HepG2 (cell line): Measurements from ENCODE around the gene DOK7. TPM values are rescaled to one million over a fixed set of nuclear protein-coding genes. Genes with fewer than 3 reads are reported as not detected.

Experiments
- ATAC-seq: fragments of 200-7000 bp; cut with Tn5 transposase; 3 replicates; pipeline ENCODE4 v1.9.1; 2020; ENCODE audit warnings: mild to moderate bottlenecking, moderate library complexity
- BruUV-seq: library from RNA; stranded (reverse); fragments of 400-500 nt; replicated peaks from 2 replicates; lab custom pipeline; 2021; lab: Mats Ljungman, UMichigan
- CTCF ChIA-PET: fragments of 300-600 bp; formaldehyde crosslinking; extraction: SDS; loops from one replicate; lab custom pipeline; 2021; ENCODE audit warnings: low total read pairs, inconsistent platforms, low intra/inter-chr PET ratio; lab: Yijun Ruan, JAX
- POLR2A ChIA-PET: fragments of 350-600 bp; sonication (Branson Sonifier 250); formaldehyde crosslinking; loops from one replicate; lab custom pipeline; 2020; ENCODE audit warnings: antibody characterized with exemption, inconsistent platforms; lab: Yijun Ruan, JAX
- DNase-seq: peaks from one replicate; pipeline ENCODE4 v3.0.0-alpha.2; 2015; ENCODE audit warnings: low spot score
- FAIRE-seq: peaks from 3 replicates; lab custom pipeline; 2011; peaks lifted over from hg19 to GRCh38; lab: Jason Lieb, UNC
- H2AFZ ChIP-seq: one replicate; pipeline ENCODE4 v1.6.1; 2011; ENCODE audit warnings: low read length, inconsistent platforms
- H3K27ac ChIP-seq: fragments of 300-600 bp; 3 replicates; pipeline ENCODE4 v1.8.0; 2011; ENCODE audit warnings: mixed run types, mild to moderate bottlenecking, mixed read lengths, low read length, inconsistent platforms; ENCODE audit not compliant: insufficient read depth; ENCODE audit errors: extremely low read length
- H3K27me3 ChIP-seq, 2 experiments: fragments of 200-600 bp in 1 of 2; 2 replicates in 1 of 2; 3 replicates in 1 of 2; pipeline versions ENCODE4 v1.6.0 to v1.8.0; 2011; ENCODE audit warnings: low read length in 2 of 2, mild to moderate bottlenecking in 2 of 2, moderate library complexity in 2 of 2, inconsistent platforms in 1 of 2; ENCODE audit not compliant: insufficient read depth in 2 of 2, control insufficient read depth in 1 of 2
- H3K36me3 ChIP-seq, 2 experiments: fragments of 200-600 bp in 1 of 2; replicated peaks in 1 of 2; 2 replicates in 1 of 2; 3 replicates in 1 of 2; pipeline versions ENCODE4 v1.5.1 to v1.8.0; 2011; ENCODE audit warnings: low read length in 2 of 2, inconsistent platforms in 1 of 2; ENCODE audit not compliant: insufficient read depth in 2 of 2, control insufficient read depth in 1 of 2
- H3K4me1 ChIP-seq: 2 replicates; pipeline ENCODE4 v1.5.1; 2012; ENCODE audit warnings: low read length, inconsistent platforms; ENCODE audit not compliant: insufficient read depth
- H3K4me2 ChIP-seq: 2 replicates; pipeline ENCODE4 v1.6.0; 2011; ENCODE audit warnings: low read depth, low read length, inconsistent platforms
- H3K4me3 ChIP-seq, 3 experiments: fragments of 200-600 bp in 1 of 3; sonication (generic), shearing (Covaris generic) in 1 of 3; replicated peaks in 1 of 3; 2 replicates each; pipeline ENCODE4 v1.5.1; 2011 to 2016; ENCODE audit warnings: low read length in 3 of 3, inconsistent platforms in 2 of 3, low read depth in 2 of 3, mild to moderate bottlenecking in 2 of 3, control low read depth in 1 of 3, mixed read lengths in 1 of 3; ENCODE audit not compliant: insufficient read depth in 1 of 3
- H3K79me2 ChIP-seq: one replicate; pipeline ENCODE4 v1.6.1; 2011; ENCODE audit warnings: low read length, inconsistent platforms; ENCODE audit not compliant: insufficient read depth
- H3K9ac ChIP-seq: 2 replicates; pipeline ENCODE4 v1.6.0; 2011; ENCODE audit warnings: mild to moderate bottlenecking, low read depth, low read length, inconsistent platforms; ENCODE audit not compliant: insufficient read depth
- H3K9me3 ChIP-seq: 2 replicates; pipeline ENCODE4 v1.5.1; 2012; ENCODE audit warnings: mild to moderate bottlenecking, low read length
- H4K20me1 ChIP-seq: 2 replicates; pipeline ENCODE4 v1.6.0; 2011; ENCODE audit warnings: inconsistent platforms, mild to moderate bottlenecking, low read length, moderate library complexity; ENCODE audit not compliant: insufficient read depth
- AGO2 ChIP-seq: fragments of 200-400 bp; formaldehyde crosslinking; optimal IDR thresholded peaks from 2 replicates; pipeline ENCODE3; 2017; ENCODE audit warnings: mild to moderate bottlenecking, low read depth, low read length, moderate library complexity
- ATF3 ChIP-seq: sonication (generic); formaldehyde crosslinking; IDR thresholded peaks from 2 replicates; pipeline ENCODE4 v1.4.0; 2020; ENCODE audit warnings: missing genetic modification reagents
- EZH2 ChIP-seq: conservative IDR thresholded peaks from 2 replicates; pipeline ENCODE4 v1.6.1; 2012; ENCODE audit warnings: mild to moderate bottlenecking, low read depth, low read length, moderate library complexity
- HNRNPUL1 ChIP-seq: fragments of 200-400 bp; formaldehyde crosslinking; IDR thresholded peaks from 2 replicates; pipeline ENCODE4 v1.6.1; 2017; ENCODE audit warnings: low read depth, mild to moderate bottlenecking, low read length, moderate library complexity
- KAT2B ChIP-seq: fragments of 150-350 bp; IDR thresholded peaks from 2 replicates; pipeline ENCODE4 v1.6.1; 2014; ENCODE audit warnings: low read depth, low read length, borderline replicate concordance
- KDM1A ChIP-seq: IDR thresholded peaks from 2 replicates; pipeline ENCODE4 v1.6.1; 2016; ENCODE audit warnings: missing compliant biosample characterization
- KDM5B ChIP-seq: sonication (generic); formaldehyde crosslinking; IDR thresholded peaks from 2 replicates; pipeline ENCODE4 v1.4.0; 2020; ENCODE audit warnings: missing genetic modification reagents, mild to moderate bottlenecking, borderline replicate concordance
- MAX ChIP-seq: IDR thresholded peaks from 2 replicates; pipeline ENCODE4 v1.6.1; 2012; ENCODE audit warnings: inconsistent platforms
- SRSF4 ChIP-seq: fragments of 200-400 bp; formaldehyde crosslinking; IDR thresholded peaks from one replicate; pipeline ENCODE4 v1.6.1; 2018; ENCODE audit warnings: mild to moderate bottlenecking, low read depth, low read length, moderate library complexity; ENCODE audit not compliant: poor library complexity, severe bottlenecking
- TCF7 ChIP-seq: sonication (generic); IDR thresholded peaks from 2 replicates; pipeline ENCODE4 v1.6.1; 2016; ENCODE audit warnings: antibody characterized with exemption, low read depth
- ZFP36L2 ChIP-seq: sonication (generic); formaldehyde crosslinking; IDR thresholded peaks from 2 replicates; pipeline ENCODE4 v1.4.0; 2020; ENCODE audit warnings: missing genetic modification reagents
- ZMYM3 ChIP-seq: sonication (generic); formaldehyde crosslinking; IDR thresholded peaks from 2 replicates; pipeline ENCODE4 v1.5.1; 2020; ENCODE audit warnings: mild to moderate bottlenecking, missing genetic modification reagents
- ZNF30 ChIP-seq: sonication (generic); formaldehyde crosslinking; IDR thresholded peaks from 2 replicates; pipeline ENCODE4 v1.5.0; 2020; ENCODE audit warnings: mild to moderate bottlenecking, missing genetic modification reagents
- WGBS: methylation state at CpG from one replicate; pipeline ENCODE4 v1.1.6; 2017; ENCODE audit warnings: low lambda C conversion rate; 5-methylcytosine and 5-hydroxymethylcytosine counted together
- in situ Hi-C: cut with HindIII; loops from 2 replicates; pipeline ENCODE4 v1.10.0; 2017; ENCODE audit warnings: low pct_unique_long_range_greater_than_20kb; ENCODE audit not compliant: extremely low pct_ligation_motif_present
- intact Hi-C: fragments of 100-400 bp; cut with micrococcal nuclease; formaldehyde crosslinking; loops from one replicate; pipeline ENCODE4 v1.10.0; 2022; ENCODE audit not compliant: unreplicated experiment
- polyA plus RNA-seq, 8 experiments: library from polyadenylated mRNA; depleted of rRNA in 3 of 8; stranded (reverse) in 7 of 8; unstranded in 1 of 8; fragments of >200 nt; fragmentation: Illumina TruSeq in 4 of 8; extraction: Trizol in 4 of 8; gene quantifications; 2 replicates each; pipeline versions ENCODE4 v1.2.1 to v1.2.3, GENCODE V29; 2011 to 2016; ENCODE audit warnings: low read depth in 4 of 8, missing spikeins in 1 of 8, mixed read lengths in 1 of 8; ENCODE audit not compliant: insufficient read depth in 1 of 8
- total RNA-seq, 5 experiments: library from RNA; depleted of rRNA; stranded (reverse); fragments of >200 nt; fragmentation: Illumina TruSeq; extraction: Trizol; gene quantifications; 2 replicates each; pipeline ENCODE4 v1.2.3, GENCODE V29; 2016; ENCODE audit warnings: low read depth in 1 of 5
- TF ChIP-seq, protein P1 (sequence below): fragments of 450-650 bp; IDR thresholded peaks from 2 replicates; pipeline ENCODE4 v1.6.1; 2016
- TF ChIP-seq, protein P2 (sequence below): sonication (generic); formaldehyde crosslinking; IDR thresholded peaks from 2 replicates; pipeline ENCODE4 v1.5.0; 2020; ENCODE audit warnings: mild to moderate bottlenecking, missing genetic modification reagents
- TF ChIP-seq, protein P3 (sequence below): IDR thresholded peaks from 2 replicates; pipeline ENCODE4 v1.6.1; 2016; ENCODE audit warnings: low read depth

DOK7 gene
- total and polyA plus RNA-seq, 2 of the 13 experiments (the other 11 are each of a cell fraction or from before 2014, with no cell fraction given) = 0.03 to 0.07 TPM

DNA sequence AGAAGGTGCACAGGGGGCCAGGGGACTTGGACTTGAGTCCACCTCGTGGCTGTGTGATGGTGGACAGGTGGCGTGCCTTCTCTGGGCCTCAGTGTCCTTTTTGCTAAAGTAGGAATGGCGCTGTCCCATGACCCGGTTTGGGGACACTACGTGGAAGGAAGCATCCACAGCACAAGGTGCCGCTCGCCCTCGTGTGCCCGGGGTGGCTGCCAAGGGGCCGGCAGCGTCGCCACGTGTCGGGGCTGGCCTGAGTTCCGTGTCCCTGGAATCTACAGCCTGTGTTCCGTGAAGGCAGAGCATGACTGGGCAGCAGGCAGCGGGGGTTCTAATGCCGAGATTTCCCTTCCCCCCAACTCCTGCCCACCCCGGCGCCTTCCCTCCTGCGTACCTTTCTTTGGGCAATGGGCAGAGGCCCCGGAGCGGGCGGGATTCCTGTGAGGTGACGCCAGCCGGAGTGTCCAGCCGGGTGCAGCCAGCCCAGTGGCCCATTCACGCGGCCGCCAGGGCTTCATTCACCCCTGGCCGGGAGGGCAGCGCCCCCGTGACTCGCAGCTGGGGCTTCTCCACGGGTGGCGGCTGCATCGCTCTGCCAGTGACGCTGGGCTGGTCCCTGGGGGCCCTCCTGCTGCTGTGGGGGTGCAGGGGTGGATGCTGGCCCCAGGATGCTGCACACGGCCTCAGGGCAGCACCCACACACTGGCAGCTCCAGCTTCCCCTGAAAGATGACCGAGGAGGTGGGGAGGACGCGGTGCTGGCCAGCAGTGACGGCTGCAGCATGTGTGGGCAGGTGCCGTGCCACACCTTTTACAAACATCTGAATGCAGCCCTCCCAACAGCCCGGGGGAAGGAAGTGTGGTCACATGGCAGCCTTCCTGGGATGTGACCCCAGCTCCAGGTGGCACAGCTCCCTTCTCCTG, 21.2 kb downstream of the DOK7 start (continued):
- TF ChIP-seq KDM1A (CRISPR knock-in tag) (0 out of 2 replicates have a peak, but pooled peaks have one; percentile 38), KDM5B (CRISPR knock-in tag) (peak; percentile 21; the same call in 1 of the 2 replicates), ZNF30 (CRISPR knock-in tag) (no peak), SRSF4 (no peak), HNRNPUL1 (no peak), ZMYM3 (CRISPR knock-in tag) (peak; percentile 68; the same call in 1 of the 2 replicates)
- TF ChIP-seq, protein P1, sequence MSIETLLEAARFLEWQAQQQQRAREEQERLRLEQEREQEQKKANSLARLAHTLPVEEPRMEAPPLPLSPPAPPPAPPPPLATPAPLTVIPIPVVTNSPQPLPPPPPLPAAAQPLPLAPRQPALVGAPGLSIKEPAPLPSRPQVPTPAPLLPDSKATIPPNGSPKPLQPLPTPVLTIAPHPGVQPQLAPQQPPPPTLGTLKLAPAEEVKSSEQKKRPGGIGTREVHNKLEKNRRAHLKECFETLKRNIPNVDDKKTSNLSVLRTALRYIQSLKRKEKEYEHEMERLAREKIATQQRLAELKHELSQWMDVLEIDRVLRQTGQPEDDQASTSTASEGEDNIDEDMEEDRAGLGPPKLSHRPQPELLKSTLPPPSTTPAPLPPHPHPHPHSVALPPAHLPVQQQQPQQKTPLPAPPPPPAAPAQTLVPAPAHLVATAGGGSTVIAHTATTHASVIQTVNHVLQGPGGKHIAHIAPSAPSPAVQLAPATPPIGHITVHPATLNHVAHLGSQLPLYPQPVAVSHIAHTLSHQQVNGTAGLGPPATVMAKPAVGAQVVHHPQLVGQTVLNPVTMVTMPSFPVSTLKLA = 0 out of 2 replicates have a peak, but pooled peaks have one; percentile 26

GRCh38 chr4:3485011-3485791, 22.1 kb downstream of the DOK7 start:
- Histone ChIP-seq H3K79me2 (no peaks in the 10 kb centered on the region), H3K36me3 (no peaks in the 10 kb centered on the region), H2AFZ (no peak overlapping the region), H3K4me2 (peak overlapping the region; percentile 24; the same call in 1 of the 2 replicates), H3K4me1 (peaks cover 15% of the 10 kb centered on the region), H3K4me3 (no peak overlapping the region), H4K20me1 (no peaks in the 10 kb centered on the region), H3K27ac (no peak overlapping the region), H3K9me3 (no peaks in the 10 kb centered on the region), H3K9ac (no peak overlapping the region), H3K27me3 (peaks cover 30 to 90% of the 10 kb centered on the region in 2 experiments)
- intact Hi-C loops (no loop called here), in situ Hi-C loops (no loop called here)
- ATAC-seq (no peak), FAIRE-seq (no peak), DNase-seq (no peak)
- ChIA-PET CTCF (no interaction called here), POLR2A (no interaction called here)
- TF ChIP-seq ZFP36L2 (CRISPR knock-in tag) (no peak), EZH2 (no peak; the same call in 1 of the 2 replicates), MAX (no peak), AGO2 (no peak), ATF3 (CRISPR knock-in tag) (no peak), TCF7 (no peak), KAT2B (no peak)
- TF ChIP-seq, protein P2, sequence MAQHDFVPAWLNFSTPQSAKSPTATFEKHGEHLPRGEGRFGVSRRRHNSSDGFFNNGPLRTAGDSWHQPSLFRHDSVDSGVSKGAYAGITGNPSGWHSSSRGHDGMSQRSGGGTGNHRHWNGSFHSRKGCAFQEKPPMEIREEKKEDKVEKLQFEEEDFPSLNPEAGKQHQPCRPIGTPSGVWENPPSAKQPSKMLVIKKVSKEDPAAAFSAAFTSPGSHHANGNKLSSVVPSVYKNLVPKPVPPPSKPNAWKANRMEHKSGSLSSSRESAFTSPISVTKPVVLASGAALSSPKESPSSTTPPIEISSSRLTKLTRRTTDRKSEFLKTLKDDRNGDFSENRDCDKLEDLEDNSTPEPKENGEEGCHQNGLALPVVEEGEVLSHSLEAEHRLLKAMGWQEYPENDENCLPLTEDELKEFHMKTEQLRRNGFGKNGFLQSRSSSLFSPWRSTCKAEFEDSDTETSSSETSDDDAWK = no peak
- TF ChIP-seq, protein P3, sequence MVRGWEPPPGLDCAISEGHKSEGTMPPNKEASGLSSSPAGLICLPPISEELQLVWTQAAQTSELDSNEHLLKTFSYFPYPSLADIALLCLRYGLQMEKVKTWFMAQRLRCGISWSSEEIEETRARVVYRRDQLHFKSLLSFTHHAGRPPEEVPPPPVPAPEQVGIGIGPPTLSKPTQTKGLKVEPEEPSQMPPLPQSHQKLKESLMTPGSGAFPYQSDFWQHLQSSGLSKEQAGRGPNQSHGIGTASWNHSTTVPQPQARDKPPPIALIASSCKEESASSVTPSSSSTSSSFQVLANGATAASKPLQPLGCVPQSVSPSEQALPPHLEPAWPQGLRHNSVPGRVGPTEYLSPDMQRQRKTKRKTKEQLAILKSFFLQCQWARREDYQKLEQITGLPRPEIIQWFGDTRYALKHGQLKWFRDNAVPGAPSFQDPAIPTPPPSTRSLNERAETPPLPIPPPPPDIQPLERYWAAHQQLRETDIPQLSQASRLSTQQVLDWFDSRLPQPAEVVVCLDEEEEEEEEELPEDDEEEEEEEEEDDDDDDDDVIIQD (CRISPR knock-in tag) = no peak
- WGBS = 20% methylated on average over 1 of the region's 36 CpGs
- BruUV-seq = no TSS peak
